H9 (cell line): ENCODE results near the gene FAM185A. TPM values are rescaled to one million over a fixed set of nuclear protein-coding genes. Genes with fewer than 3 reads are reported as not detected.
"Not testable (repeated sequence)": the region's sequence is repeated elsewhere in the genome, so short reads cannot be mapped to it uniquely, and the experiment has no call there.

Source experiments
- DNase-seq: peaks from one replicate; pipeline ENCODE4 v3.0.0-alpha.2; 2017
- H2AFZ ChIP-seq: one replicate; pipeline ENCODE4 v1.6.1; 2013; ENCODE audit warnings: mild to moderate bottlenecking, low read length, control low read depth, moderate library complexity
- H2AK5ac ChIP-seq: 2 replicates; pipeline ENCODE4 v1.6.1; 2013; ENCODE audit warnings: low read length, control low read depth, mixed read lengths; ENCODE audit not compliant: insufficient read length
- H2BK120ac ChIP-seq: one replicate; pipeline ENCODE4 v1.6.1; 2013; ENCODE audit warnings: low read depth, mild to moderate bottlenecking, low read length, control low read depth, inconsistent platforms; ENCODE audit not compliant: poor library complexity, severe bottlenecking
- H2BK12ac ChIP-seq: 2 replicates; pipeline ENCODE4 v1.6.1; 2013; ENCODE audit warnings: low read length, control low read depth, mixed read lengths, low read depth; ENCODE audit not compliant: insufficient read length
- H2BK15ac ChIP-seq: 2 replicates; pipeline ENCODE4 v1.6.1; 2013; ENCODE audit warnings: low read depth, low read length, control low read depth
- H2BK20ac ChIP-seq: one replicate; pipeline ENCODE4 v1.6.1; 2013; ENCODE audit warnings: low read depth, mild to moderate bottlenecking, low read length, control low read depth, inconsistent platforms; ENCODE audit not compliant: poor library complexity, severe bottlenecking
- H2BK5ac ChIP-seq: 2 replicates; pipeline ENCODE4 v1.6.1; 2013; ENCODE audit warnings: low read length, control low read depth, mixed read lengths; ENCODE audit not compliant: insufficient read length
- H3K14ac ChIP-seq: 2 replicates; pipeline ENCODE4 v1.6.1; 2013; ENCODE audit warnings: low read length, control low read depth; ENCODE audit not compliant: insufficient read depth
- H3K18ac ChIP-seq: 2 replicates; pipeline ENCODE4 v1.6.1; 2013; ENCODE audit warnings: low read depth, mild to moderate bottlenecking, mixed read lengths, low read length, control low read depth; ENCODE audit not compliant: insufficient read length
- H3K23ac ChIP-seq: 2 replicates; pipeline ENCODE4 v1.6.1; 2013; ENCODE audit warnings: low read length, control low read depth, mixed read lengths, low read depth; ENCODE audit not compliant: insufficient read length
- H3K23me2 ChIP-seq: 2 replicates; pipeline ENCODE4 v1.6.1; 2013; ENCODE audit warnings: low read depth, mild to moderate bottlenecking, mixed read lengths, low read length, control low read depth; ENCODE audit not compliant: insufficient read length, poor library complexity, severe bottlenecking
- H3K27ac ChIP-seq: 2 replicates; pipeline ENCODE4 v1.5.1; 2013; ENCODE audit warnings: low read length, control low read depth, mixed read lengths, low read depth; ENCODE audit not compliant: insufficient read length
- H3K27me3 ChIP-seq: 2 replicates; pipeline ENCODE4 v1.6.1; 2013; ENCODE audit warnings: low read length, control low read depth, inconsistent platforms; ENCODE audit not compliant: insufficient read depth
- H3K4ac ChIP-seq: 2 replicates; pipeline ENCODE4 v1.6.1; 2013; ENCODE audit warnings: low read depth, mild to moderate bottlenecking, control low read depth, inconsistent platforms, low read length, moderate library complexity
- H3K4me1 ChIP-seq: 2 replicates; pipeline ENCODE4 v1.6.1; 2013; ENCODE audit warnings: low read length, control low read depth, inconsistent platforms; ENCODE audit not compliant: insufficient read depth
- H3K4me2 ChIP-seq: 2 replicates; pipeline ENCODE4 v1.6.1; 2013; ENCODE audit warnings: low read length, control low read depth, mixed read lengths; ENCODE audit not compliant: insufficient read length, insufficient read depth
- H3K56ac ChIP-seq: 2 replicates; pipeline ENCODE4 v1.6.1; 2013; ENCODE audit warnings: low read depth, mild to moderate bottlenecking, mixed read lengths, low read length, control low read depth; ENCODE audit not compliant: insufficient read length
- H3K79me1 ChIP-seq: 2 replicates; pipeline ENCODE4 v1.6.1; 2013; ENCODE audit warnings: low read depth, mild to moderate bottlenecking, moderate library complexity, low read length, control low read depth, inconsistent platforms; ENCODE audit not compliant: insufficient read depth, poor library complexity, severe bottlenecking
- H3K79me2 ChIP-seq: 2 replicates; pipeline ENCODE4 v1.6.1; 2013; ENCODE audit warnings: low read length, control low read depth, inconsistent platforms; ENCODE audit not compliant: insufficient read depth
- H3K9ac ChIP-seq: 2 replicates; pipeline ENCODE4 v1.6.1; 2013; ENCODE audit warnings: low read length, control low read depth, mixed read lengths; ENCODE audit not compliant: insufficient read length; ENCODE audit errors: extremely low read depth
- H3K9me3 ChIP-seq: one replicate; pipeline ENCODE4 v1.6.1; 2013; ENCODE audit warnings: low read depth, low read length, inconsistent platforms; ENCODE audit not compliant: control insufficient read depth
- H3T11ph ChIP-seq: one replicate; pipeline ENCODE4 v1.6.1; 2013; ENCODE audit warnings: mild to moderate bottlenecking, low read length, control low read depth, inconsistent platforms
- H4K20me1 ChIP-seq: one replicate; pipeline ENCODE4 v1.6.1; 2013; ENCODE audit not compliant: control insufficient read depth, insufficient read length, insufficient read depth
- H4K5ac ChIP-seq: 2 replicates; pipeline ENCODE4 v1.6.1; 2013; ENCODE audit warnings: low read depth, mild to moderate bottlenecking, mixed read lengths, low read length, control low read depth; ENCODE audit not compliant: insufficient read length
- H4K8ac ChIP-seq: replicated peaks from 2 replicates; pipeline ENCODE4 v1.6.1; 2013; ENCODE audit warnings: low read length, control low read depth, mixed read lengths, low read depth; ENCODE audit not compliant: insufficient read length
- H4K91ac ChIP-seq: 2 replicates; pipeline ENCODE4 v1.6.1; 2013; ENCODE audit warnings: low read depth, mild to moderate bottlenecking, moderate library complexity, mixed read lengths, low read length, control low read depth; ENCODE audit not compliant: insufficient read length
- H3K27ac Mint-ChIP-seq, 3 experiments: 2 replicates in 2 of 3; 3 replicates in 1 of 3; pipeline ENCODE4 v1.8.0; 2020 to 2021; ENCODE audit warnings: mixed read lengths in 3 of 3, mild to moderate bottlenecking in 1 of 3, moderate library complexity in 1 of 3
- H3K27me3 Mint-ChIP-seq: 2 replicates; pipeline ENCODE4 v1.8.0; 2021; ENCODE audit warnings: low read depth, mild to moderate bottlenecking, moderate library complexity, mixed read lengths
- H3K36me3 Mint-ChIP-seq, 3 experiments: 2 replicates in 2 of 3; 3 replicates in 1 of 3; pipeline ENCODE4 v1.8.0; 2020 to 2021; ENCODE audit warnings: low read depth in 3 of 3, mixed read lengths in 3 of 3; ENCODE audit not compliant: insufficient read depth in 1 of 3
- H3K4me1 Mint-ChIP-seq, 2 experiments: 2 replicates each; pipeline ENCODE4 v1.8.0; 2020; ENCODE audit warnings: mixed read lengths in 2 of 2
- H3K4me3 Mint-ChIP-seq, 2 experiments: 2 replicates in 1 of 2; 3 replicates in 1 of 2; pipeline ENCODE4 v1.8.0; 2020 to 2021; ENCODE audit warnings: mild to moderate bottlenecking in 2 of 2, mixed read lengths in 2 of 2, moderate library complexity in 1 of 2
- H3K9me3 Mint-ChIP-seq, 2 experiments: 2 replicates in 1 of 2; 3 replicates in 1 of 2; pipeline ENCODE4 v1.8.0; 2020; ENCODE audit warnings: mild to moderate bottlenecking in 2 of 2, mixed read lengths in 2 of 2, moderate library complexity in 1 of 2
- CTCF ChIP-seq: fragments of 200-600 bp; sonication (generic); conservative IDR thresholded peaks from 3 replicates; pipeline ENCODE4 v1.8.0; 2021; ENCODE audit warnings: antibody characterized with exemption, mild to moderate bottlenecking
- WGBS: extraction: QIAGEN DNeasy Blood & Tissue Kit; methylation state at CpG from one replicate; pipeline ENCODE4 v1.1.7; 2013; ENCODE audit warnings: missing lambda C conversion rate, low lambda C conversion rate, mixed read lengths; ENCODE audit not compliant: insufficient read length; ENCODE audit errors: extremely low coverage; 5-methylcytosine and 5-hydroxymethylcytosine counted together
- total RNA-seq: library from RNA; stranded (reverse); gene quantifications from 2 replicates; pipeline ENCODE4 v1.2.1, GENCODE V29; 2021

The FAM185A gene
- total RNA-seq, 1 experiment from 2014 or later, result 7.0 TPM

- not testable (repeated sequence) for H3T11ph ChIP-seq, H2BK20ac ChIP-seq, H3K23ac ChIP-seq, H3K79me1 ChIP-seq, H3K4ac ChIP-seq, H2BK5ac ChIP-seq, H3K9ac ChIP-seq, H3K23me2 ChIP-seq, DNase-seq, H4K91ac ChIP-seq, H4K8ac ChIP-seq, H3K4me3 Mint-ChIP-seq, H4K20me1 ChIP-seq, H4K5ac ChIP-seq, H3K36me3 Mint-ChIP-seq, H3K9me3 Mint-ChIP-seq, H2BK120ac ChIP-seq, H3K27me3 ChIP-seq, H2BK15ac ChIP-seq, H3K4me2 ChIP-seq, H3K4me1 ChIP-seq, H3K79me2 ChIP-seq, H3K27ac ChIP-seq, H3K18ac ChIP-seq, H2AK5ac ChIP-seq, H2BK12ac ChIP-seq, H3K27ac Mint-ChIP-seq, H2AFZ ChIP-seq, H3K4me1 Mint-ChIP-seq, H3K56ac ChIP-seq, H3K27me3 Mint-ChIP-seq, H3K14ac ChIP-seq, H3K9me3 ChIP-seq
- no CpG with 5 or more reads among the region's 1 CpG for WGBS
- peak; percentile 56 for TF ChIP-seq CTCF
Measured at GRCh38 chr7:102758227-102758626, 9.4 kb downstream of the FAM185A start.

GRCh38 chr7:102759934-102760333, 11.1 kb downstream of the FAM185A start:
- not testable (repeated sequence) for H3K23ac ChIP-seq, H3K18ac ChIP-seq, H4K8ac ChIP-seq, H3K27ac ChIP-seq, H2BK12ac ChIP-seq, H3K36me3 Mint-ChIP-seq, H3K56ac ChIP-seq, H3T11ph ChIP-seq, H3K4me2 ChIP-seq, H3K9me3 ChIP-seq, H3K27me3 ChIP-seq, H3K27me3 Mint-ChIP-seq, H3K23me2 ChIP-seq, H2BK15ac ChIP-seq, H2BK5ac ChIP-seq, H3K79me1 ChIP-seq, H2AFZ ChIP-seq, H3K79me2 ChIP-seq, H2BK20ac ChIP-seq, H3K9me3 Mint-ChIP-seq, H3K4me3 Mint-ChIP-seq, H3K4me1 ChIP-seq, H3K4ac ChIP-seq, H2AK5ac ChIP-seq, H4K5ac ChIP-seq, H3K27ac Mint-ChIP-seq, H4K20me1 ChIP-seq, H4K91ac ChIP-seq, DNase-seq, H2BK120ac ChIP-seq, H3K14ac ChIP-seq, H3K4me1 Mint-ChIP-seq, H3K9ac ChIP-seq
- WGBS, result no CpG with 5 or more reads among the region's 1 CpG
